Amniotic epithelial cell (primary cell): Measurements from ENCODE around the gene ZNF319.

Experiments
- DNase-seq: peaks from one replicate; pipeline ENCODE4 v3.0.0-alpha.2; 2010; ENCODE audit warnings: low read depth

The ZNF319 gene

GRCh38 chr16:57999971-58000705 is at the start of gene ZNF319:
Gene ZNF319, minus strand, starts transcription at chr16:58000672. Its CDS starts 2,407 bp downstream, at chr16:57998265.
- no peak for DNase-seq

DNA sequence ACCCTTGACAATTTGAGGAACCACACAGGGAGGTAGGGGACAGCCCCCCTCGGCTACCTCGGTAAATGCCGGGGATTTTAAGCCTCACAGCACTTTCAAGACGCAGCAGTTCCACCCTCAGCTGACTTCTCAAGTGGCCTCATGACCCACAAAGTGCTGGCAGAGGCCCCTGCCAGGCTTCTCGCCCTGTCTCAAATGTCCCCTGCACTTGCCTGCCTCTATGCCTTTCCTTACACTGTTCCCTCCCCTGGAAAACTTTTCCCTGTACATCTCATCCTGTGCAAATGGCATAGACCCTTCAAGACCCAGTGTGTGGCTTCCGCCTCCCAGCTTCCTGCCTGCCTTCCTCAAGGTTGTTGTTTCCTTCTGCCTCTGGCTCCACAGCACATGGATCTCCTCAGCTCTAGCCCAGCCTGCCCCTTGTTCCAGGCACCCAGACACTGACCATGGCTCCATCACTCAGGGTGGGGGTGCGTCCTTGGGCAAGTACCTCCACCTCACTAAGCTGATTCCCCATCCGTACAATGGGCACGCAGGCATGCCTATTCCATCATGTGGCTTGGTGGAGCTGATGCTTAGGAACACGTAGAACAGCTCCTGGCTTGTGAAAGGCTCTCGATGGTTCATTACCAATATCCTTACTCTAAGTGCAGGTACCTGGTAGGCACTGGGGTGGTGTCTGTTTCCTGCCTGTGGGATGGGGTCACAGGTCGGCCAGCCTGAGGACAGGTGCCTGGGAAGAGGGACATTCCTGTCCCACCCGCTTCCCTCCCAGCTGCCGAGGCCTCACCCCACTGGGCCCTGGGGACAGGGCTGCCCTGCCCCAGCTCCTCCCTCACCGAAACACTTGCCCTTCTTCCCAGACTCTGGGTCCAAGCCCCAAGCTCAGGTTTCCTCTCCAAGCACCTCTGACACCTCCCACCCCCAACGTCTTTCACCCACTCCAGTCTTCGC is 49.0 kb upstream of the ZNF319 start:
- DNase-seq, result no peak

DNA sequence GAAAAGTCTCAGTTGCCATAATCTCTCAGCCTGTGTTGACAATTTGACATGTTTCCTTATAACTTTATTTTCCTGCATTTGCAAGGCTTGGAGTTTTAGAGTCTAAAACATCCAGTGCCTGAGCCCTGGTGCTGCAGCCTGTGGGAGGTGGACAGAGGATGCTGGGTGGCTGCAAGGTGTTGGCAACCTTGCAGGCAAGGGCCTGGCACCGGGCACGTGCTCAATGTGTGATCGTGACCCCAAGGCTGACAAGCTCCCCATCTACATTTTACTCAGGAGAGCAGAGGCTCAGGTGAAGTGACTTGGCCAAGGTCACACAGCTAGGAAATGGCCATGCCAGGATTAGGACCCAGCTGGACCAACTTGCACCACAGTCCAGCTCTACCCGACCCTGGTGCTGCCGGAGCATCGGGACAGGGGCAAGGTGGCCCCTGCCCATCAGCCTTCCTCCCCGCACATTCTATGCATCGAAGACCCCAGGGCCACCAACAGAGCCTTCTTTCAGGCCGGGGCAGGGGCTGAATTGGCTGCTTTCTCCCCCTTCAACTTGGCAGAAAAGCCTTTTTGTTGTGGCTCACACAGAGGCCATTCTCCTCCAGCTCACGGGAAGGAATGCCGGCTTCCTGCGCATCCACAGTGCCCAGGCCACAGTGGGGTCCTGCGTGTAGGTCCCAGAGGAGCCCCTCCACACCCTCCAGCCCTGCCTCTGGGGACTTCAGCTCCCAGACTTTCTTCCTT is 48.2 kb upstream of the ZNF319 start:
- no peak for DNase-seq

GRCh38 chr16:58047557-58048348 is 47.3 kb upstream of the ZNF319 start:
- DNase-seq, result no peak

GRCh38 chr16:58046936-58047335 is 46.5 kb upstream of the ZNF319 start:
- DNase-seq, result no peak

- no peak for DNase-seq
These were observed 45.8 kb upstream of the ZNF319 start for GRCh38 chr16:58046054-58046881.

DNA sequence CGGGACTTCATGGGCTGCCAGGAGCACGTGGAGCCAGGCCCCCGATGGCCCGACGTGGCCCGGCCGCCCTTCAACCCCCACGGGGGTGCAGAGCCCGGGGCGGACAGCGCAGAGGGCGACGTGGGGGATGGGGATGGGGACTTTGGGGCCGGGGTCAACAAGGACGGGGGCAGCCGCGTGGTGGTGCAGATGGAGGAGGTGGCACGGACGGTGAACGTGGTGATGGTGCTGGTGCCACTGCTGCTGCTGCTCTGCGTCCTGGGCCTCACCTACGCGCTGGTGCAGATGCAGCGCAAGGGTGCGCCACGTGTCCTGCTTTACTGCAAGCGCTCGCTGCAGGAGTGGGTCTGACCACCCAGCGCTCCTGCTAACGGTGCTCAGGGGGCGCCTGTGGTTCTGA is 44.6 kb upstream of the ZNF319 start:
- DNase-seq, result no peak

GRCh38 chr16:58044266-58045019 is 44.0 kb upstream of the ZNF319 start:
- DNase-seq, result no peak

DNA sequence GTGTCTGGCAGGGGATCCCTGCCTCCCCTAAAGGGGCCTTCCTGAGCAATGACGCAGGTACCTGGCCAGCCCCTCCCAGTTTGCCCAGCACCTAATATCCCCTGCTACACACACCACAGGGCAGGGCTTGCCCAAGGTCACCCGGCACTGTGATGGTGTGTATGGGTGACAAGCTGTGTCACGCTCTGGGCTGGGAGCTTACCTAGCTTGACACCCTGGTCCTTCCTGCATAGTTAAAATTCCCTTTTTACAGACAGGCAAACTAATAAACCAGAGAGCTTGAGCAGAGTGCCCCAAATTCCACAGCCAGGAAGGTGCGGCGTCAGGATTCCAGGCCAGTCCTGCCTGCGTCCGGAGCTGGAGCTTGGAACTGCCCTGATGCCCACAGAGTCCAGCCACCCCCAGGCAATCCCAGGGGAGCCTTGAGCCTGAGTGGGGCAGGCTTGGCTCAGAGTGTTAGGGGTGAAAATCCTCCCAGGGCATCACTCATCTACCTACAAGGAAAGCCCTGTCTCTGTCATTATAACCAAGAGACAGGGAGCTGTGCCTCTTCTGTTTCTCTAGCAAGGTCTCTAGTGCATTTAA is 43.2 kb upstream of the ZNF319 start:
- no peak for DNase-seq

- no peak for DNase-seq
These were observed 42.5 kb upstream of the ZNF319 start for GRCh38 chr16:58042886-58043515.

DNA sequence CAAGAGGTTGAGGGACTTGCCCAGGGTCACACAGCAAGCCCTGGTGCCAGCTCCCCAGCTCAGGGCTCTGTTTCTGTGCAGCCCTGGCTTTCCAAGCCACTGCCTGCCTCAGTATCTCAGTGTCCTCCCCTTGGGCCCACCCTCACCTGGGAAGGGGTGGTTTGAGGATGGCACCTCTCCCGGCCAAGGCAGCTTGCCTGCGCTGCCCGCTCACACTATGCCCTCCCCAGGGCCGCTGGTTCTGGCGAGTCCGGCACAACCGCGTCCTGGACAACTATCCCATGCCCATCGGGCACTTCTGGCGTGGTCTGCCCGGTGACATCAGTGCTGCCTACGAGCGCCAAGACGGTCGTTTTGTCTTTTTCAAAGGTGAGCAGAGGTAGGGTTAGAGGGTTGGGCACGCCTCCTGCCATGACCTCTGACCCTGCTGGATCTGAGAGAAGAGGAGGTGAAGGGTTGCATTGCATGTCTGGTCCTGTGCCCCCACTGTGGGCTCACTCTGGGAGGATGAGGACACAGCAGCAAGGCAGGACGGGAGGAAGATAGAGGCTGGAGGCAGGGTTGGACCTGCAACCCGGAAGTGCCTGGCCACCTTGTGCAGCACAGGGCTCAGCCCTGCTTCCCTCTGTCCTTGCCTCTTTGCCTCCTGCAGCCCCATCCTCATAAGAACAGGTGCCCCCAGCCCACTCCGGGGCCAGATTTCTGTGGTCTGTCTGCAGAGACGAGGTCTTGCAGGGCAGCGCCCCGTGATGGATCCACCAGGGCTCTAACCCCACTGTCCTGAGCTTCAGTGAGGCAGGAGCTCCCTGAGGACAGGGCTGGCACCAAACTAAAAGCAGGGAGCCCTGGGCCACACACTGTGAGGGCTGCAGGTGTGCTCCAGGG is 41.8 kb upstream of the ZNF319 start:
- DNase-seq, result no peak

- no peak for DNase-seq
These were observed 41.1 kb upstream of the ZNF319 start for GRCh38 chr16:58041628-58041955.

GRCh38 chr16:58040945-58041627 is 40.6 kb upstream of the ZNF319 start:
- DNase-seq, result no peak

GRCh38 chr16:58040496-58040846 is 40.0 kb upstream of the ZNF319 start:
- no peak for DNase-seq

- no peak for DNase-seq
These were observed 39.5 kb upstream of the ZNF319 start for GRCh38 chr16:58039829-58040495.

- DNase-seq, result no peak
These were observed 37.8 kb upstream of the ZNF319 start for GRCh38 chr16:58038219-58038641.
